GM12864 (cell line): ENCODE results near the gene ATG101.

Source experiments
- DNase-seq: peaks from one replicate; pipeline ENCODE4 v3.0.0-alpha.2; 2011; ENCODE audit warnings: low read depth
- H3K4me3 ChIP-seq: 2 replicates; pipeline ENCODE4 v1.5.1; 2011; ENCODE audit warnings: mild to moderate bottlenecking, low read depth, low read length, control low read depth
- CTCF ChIP-seq: IDR thresholded peaks from 2 replicates; pipeline ENCODE4 v1.5.1; 2011; ENCODE audit warnings: low read depth, mild to moderate bottlenecking, moderate library complexity, low read length, control low read depth, inconsistent platforms; ENCODE audit errors: missing control alignments

Gene ATG101

GRCh38 chr12:52082669-52082987, 12.8 kb downstream of the ATG101 start:
- no peak for DNase-seq
- no peak overlapping the region for H3K4me3 ChIP-seq
- TF ChIP-seq CTCF: no peak

GRCh38 chr12:52082988-52083637, 13.3 kb downstream of the ATG101 start:
- TF ChIP-seq CTCF: peak; percentile 97
- H3K4me3 ChIP-seq: no peak overlapping the region
- DNase-seq: no peak

GRCh38 chr12:52083638-52083996, 13.8 kb downstream of the ATG101 start:
- no peak for TF ChIP-seq CTCF
- no peak overlapping the region for H3K4me3 ChIP-seq
- DNase-seq: no peak

GRCh38 chr12:52084491-52085231, 14.9 kb downstream of the ATG101 start:
- no peak overlapping the region for H3K4me3 ChIP-seq
- TF ChIP-seq CTCF: no peak
- DNase-seq: no peak

- no peak for DNase-seq
- no peak overlapping the region for H3K4me3 ChIP-seq
- no peak for TF ChIP-seq CTCF
Measured at GRCh38 chr12:52085682-52086180, 16.0 kb downstream of the ATG101 start.

- DNase-seq: no peak
- TF ChIP-seq CTCF: no peak
- H3K4me3 ChIP-seq: no peak overlapping the region
Measured at GRCh38 chr12:52086366-52086765, 16.6 kb downstream of the ATG101 start.
